Glomerular visceral epithelial cell (primary cell): ENCODE results near the gene MCCD1.

ENCODE experiments used
- DNase-seq: peaks from one replicate; pipeline ENCODE4 v3.0.0-alpha.2; 2016; ENCODE audit errors: extremely low spot score

Gene MCCD1

DNA sequence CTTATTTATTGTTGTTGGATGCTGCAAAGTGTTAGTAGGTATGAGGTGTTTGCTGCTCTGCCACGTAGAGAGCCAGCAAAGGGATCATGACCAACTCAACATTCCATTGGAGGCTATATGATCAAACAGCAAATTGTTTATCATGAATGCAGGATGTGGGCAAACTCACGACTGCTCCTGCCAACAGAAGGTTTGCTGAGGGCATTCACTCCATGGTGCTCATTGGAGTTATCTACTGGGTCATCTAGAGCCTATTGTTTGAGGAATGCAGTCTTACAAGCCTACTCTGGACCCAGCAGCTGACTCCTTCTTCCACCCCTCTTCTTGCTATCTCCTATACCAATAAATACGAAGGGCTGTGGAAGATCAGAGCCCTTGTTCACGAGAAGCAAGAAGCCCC lies 18.8 kb upstream of the MCCD1 start:
- no peak for DNase-seq

DNA sequence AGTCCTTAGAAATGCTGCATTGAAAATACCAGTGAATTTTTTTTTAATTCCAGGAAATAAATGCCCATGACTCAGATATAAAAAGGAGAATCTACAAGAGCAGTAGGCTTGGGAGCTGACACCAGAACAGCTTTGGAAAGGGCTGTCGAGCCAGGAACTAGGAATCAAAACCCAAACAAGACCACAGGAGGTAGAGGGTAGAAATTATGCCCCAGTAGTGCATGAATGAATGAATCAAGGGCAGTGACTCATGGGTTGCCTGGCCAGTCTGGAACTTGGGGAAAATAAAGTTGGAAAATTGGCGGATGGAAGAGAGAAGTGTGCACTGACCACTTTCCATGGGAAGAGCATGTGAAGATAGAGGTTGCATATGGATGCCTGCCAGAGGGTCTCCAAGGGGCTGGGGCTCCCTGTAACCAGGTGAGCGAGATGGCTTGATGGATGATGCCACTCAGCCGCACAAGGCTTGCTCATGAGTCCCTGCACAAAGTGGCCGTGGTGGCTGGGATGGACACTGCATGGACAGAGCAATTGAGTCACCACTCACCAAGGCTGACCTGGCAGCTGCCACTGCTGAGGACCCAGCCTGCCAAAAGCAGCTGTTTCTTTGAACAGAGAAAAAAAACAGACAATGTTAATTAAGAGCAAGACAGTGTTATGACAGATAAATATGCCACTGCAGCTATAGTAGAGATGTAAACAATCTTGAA lies 15.2 kb upstream of the MCCD1 start:
- peak; percentile 18 for DNase-seq

DNA sequence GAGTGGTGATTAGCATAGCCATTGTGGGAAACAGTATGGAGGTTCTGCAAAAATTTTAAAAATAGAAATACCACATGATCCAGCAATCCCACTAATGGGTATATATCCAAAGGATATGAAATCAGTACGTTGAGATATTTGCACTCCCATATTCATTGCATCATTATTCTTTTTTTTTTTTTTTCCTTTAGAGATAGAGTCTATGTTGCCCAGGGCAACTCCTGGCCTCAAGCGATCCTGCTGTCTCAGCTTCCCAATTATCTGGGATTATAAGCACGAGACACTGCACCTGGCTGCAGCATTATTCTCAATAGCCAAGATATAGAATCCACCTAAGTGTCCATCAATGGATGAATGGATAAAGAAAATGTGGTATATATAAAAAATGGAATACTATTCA lies 6.9 kb upstream of the MCCD1 start:
- no peak for DNase-seq

DNA sequence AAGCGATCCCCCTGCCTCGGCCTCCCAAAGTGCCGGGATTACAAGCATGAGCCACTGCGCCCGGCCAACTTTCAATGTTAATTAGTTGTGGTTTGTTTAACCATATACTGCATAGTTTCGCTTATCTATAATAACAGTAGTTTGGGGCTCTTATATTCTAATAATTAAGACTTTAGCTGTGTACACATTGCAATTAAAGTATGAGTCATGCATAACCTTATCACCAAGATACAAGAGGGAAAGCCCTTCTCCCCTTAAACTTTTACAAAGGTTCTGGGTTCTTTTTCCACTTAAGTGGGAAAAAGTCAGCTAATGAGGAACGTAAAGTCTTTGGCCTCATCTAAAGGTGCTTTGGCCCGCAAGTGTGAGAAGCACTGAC lies 3.2 kb upstream of the MCCD1 start:
- DNase-seq: no peak

DNA sequence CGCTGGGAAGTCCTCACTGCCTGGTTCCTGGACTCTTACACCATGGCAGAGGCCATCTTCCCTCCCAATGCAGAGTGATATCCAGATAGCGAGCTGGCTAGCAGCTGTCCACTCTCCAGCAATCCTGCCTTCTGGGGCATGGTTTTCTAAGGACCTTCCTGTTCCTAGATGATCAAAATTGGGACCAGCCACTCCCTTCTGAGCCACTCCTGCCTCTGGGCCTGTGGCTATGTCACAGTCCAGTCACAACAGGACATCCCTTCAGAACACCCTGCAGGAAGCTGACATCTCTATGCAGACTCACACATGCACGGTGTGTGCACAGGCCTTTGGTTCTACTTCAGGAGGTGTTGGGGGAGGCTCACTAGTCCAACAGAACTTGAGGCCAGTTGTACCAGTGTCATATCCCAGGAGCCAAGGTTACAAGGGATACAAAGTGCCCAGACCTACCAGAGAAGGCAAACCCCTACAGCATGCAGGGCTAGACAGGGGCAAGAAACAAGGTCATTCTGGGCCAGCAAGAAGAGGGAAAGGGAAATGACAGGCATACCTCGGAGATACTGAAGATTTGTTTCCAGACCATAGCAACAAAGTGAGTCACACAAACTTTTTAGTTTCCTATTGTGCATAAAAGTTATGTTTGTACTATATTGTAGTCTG lies 2.7 kb upstream of the MCCD1 start:
- no peak for DNase-seq

DNA sequence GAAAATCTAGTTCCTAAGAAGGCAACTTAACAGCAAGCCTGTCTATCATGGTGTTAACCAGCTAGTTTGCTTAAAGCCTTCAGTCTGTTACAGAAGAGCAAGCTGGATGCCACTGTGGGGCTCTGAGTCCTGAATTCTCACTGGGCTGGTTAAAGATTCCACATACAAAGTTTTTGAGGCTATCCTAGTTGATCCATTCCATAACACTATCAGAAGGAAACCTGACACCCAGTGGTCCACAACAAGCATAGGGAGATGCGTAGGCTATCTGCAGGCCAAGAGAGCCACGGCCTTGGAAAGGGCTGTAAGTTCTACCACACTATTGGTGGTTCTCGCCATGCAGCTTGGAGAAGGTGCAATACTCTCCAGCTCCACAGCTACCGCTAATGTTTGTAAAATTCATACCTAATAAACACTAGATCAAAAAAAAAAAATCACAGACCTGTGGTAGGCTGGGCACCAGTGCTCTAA lies 420 bp upstream of the MCCD1 start:
- no peak for DNase-seq

DNA sequence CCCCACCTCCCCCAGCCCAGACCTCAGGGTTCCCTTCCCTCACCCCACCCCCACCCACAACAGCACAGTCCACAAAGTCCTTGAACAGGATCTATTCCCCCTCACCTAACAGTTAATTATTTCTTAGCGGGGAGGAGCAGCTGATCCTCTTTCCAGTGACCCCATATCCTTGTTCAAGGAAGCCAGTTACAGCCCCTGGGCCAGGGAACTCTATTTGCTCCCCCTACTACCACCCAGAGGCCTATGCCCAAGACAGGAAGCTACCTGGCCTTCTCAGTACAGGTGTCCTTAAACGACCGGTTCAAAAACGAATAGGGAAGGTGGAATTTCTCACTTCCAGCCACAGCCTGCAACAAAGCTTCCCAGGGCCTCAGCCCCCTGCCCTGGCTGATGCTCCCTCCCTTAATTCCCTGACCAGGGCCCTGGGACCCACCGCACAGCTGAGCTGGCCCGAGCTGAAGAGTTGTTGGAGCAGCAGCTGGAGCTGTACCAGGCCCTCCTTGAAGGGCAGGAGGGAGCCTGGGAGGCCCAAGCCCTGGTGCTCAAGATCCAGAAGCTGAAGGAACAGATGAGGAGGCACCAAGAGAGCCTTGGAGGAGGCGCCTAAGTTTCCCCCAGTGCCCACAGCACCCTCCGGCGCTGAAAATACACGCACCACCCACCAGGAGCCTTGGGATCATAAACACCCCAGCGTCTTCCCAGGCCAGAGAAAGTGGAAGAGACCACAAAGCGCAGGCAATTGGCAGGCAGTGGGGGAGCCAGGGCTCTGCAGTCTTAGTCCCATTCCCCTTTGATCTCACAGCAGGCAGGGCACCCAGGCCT lies 778 bp downstream of the MCCD1 start:
- DNase-seq: peak; percentile 61

DNA sequence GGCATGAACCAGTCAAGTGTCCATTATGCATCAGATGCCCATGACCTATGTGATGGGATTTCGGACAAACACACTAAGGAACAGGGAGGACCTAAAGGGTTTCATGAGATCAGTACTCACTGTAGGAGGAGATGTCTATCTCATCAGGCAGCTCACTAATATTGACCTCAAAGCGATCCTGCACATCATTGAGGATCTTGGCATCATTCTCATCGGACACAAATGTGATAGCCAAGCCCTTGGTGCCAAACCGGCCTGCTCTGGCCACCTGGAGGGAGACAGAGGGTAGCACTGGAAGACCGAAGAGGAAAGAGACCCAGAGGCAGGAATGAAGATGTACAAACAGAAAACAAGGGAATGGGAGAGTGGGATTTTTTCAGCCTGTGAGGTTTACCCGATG lies 1.9 kb downstream of the MCCD1 start:
- DNase-seq: no peak

DNA sequence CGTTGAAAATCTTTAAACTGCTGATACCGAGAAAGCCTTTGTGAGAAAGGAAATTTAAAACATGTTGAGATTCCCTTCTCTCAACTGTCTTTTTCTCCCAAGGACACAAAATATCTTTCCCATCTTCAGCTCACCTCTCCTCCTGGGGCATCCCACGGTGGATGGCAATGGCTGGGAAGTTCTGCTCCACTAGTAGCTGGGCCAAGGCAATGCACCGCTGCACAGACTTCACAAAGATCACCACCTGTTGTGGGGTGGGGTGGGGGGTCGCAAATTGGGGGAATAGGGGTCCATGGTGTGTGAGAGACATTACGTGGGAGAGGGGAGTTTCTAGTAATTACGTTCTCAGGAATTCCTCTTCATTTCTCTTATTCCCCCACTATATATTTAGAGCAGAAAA lies 2.4 kb downstream of the MCCD1 start:
- DNase-seq: no peak

DNA sequence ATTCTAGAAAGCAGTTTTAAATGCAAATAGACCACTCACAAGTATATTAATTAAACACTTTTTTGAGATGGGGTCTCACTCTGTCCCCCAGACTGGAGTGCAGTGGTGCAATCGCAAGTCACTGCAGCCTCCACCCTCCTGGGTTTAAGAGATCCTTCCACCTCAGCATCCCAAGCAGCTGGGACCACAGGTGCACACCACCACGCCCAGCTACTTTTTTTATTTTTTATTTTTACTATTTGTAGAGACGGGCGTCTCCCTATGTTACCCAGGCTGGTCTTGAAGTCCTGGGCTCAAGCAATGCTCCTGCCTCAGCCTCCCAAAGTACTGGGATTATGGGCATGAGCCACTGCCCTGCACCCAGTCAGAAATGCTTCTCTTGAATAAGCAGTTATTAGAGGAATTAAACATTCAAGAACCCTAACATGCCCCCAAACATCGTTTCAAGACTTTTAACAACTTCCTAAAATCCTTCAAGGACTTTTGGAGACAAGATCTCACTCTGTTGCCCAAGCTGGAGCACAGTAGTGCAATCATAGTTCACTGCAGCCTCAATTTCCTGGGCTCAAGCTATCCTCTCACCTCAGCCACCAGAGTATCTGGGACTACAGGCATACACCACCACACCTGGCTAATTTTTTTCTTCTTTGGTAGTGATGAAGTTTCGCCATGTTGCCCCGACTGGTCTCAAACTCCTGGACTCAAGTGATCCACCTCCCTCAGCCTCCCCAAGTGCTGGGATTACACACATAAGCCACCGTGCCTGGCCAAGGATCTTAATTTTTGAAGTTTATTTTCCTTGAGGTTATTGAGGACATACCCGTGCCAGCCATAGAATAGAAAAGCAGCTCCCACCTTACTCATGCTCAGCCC lies 3.2 kb downstream of the MCCD1 start:
- DNase-seq: no peak

DNA sequence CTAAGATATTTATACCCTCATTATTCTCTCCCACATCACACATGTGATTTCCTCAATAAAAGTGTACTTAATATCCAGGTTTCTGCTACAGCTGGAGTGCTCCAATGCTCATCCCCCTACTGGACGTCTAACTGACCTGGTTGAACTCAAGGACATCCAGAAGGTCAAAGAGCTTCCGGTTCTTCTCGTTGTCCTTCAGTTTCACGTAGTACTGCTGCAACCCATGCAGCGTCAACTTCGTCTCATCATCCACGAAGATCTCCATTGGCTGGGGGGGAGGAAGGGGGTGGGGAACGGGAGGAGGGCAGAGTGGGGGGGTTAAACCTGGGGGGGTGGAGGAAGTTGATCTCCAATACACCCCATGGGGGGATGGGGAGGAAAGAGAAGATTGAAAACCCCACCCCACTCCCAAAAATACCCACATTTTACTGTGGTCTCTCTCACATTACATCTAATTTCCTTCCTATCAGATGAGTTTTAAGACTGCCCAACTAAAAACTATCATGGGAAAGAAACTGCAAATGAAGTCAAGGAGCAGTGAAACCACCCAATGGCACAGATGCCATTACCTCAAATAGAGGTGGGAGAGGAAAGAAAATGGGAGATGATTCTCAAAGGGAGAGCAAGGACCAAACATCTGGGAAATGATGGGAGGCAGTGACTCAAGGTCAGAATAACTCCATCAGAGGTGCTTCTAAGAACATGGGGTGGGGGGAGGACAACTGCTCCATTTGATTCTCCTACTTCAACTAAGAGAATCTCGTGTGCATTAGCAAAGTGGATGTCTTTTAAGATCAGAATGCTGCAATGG lies 4.1 kb downstream of the MCCD1 start:
- no peak for DNase-seq

DNA sequence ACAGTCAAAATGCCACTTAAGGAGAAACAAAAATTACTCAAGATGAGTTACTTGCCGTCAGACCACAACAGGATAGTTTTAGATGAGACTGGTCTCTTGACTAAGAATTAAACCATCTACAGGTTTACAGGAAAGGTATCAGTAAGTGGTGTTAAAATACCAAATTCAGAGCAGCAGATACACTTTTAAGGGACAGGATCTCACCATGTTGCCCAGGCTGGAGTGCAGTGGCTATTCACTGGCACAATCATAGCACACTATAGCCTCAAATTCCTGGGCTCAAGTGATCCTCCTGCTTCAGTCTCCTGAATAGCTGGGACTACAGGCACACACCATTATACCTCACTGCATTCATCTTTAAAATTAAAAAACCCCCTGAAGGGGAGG lies 4.7 kb downstream of the MCCD1 start:
- no peak for DNase-seq

DNA sequence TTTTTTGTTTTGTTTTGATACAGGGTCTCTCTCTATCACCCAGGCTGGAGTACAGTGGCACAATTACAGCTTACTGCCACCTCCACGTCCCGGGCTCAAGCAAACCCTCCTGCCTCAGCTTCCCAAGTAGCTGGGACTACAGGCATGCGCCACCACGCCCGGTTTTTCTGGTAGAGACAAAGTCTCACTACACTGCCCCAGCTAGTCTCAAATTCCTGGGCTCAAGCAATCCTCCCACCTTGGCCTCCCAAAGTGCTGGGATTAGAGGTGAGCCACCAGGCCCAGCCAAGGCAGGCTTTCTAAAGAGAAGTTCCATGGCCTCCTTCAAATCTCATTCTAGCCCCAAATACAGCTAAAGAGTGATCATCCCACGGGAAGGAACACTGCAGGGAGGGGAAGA lies 5.2 kb downstream of the MCCD1 start:
- DNase-seq: no peak

DNA sequence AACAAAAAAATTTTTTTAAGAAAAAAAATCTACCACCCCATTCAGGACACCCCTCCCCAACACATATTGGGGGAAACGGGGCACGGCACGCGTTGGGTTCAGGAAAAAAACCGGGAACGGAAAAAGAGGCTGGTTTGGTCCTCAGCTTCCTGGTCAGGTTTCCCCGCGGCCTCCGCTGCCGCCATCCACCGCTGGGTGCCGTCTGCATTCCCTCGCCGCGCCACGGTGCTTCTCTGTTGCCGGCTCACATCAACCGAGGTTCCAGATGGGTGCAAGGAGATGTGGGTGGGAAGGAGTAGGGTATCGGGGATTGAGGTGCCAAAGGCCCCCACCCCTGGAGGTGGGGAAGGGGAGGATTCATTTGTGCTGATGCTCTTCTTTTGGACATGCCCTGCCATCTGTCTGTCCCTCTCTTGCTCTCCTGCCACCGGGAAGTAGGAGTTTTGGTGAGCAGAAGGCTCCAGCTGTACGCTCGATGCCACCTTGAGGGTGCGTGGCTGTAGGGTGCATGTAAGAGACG lies 5.8 kb downstream of the MCCD1 start:
- DNase-seq: no peak

DNA sequence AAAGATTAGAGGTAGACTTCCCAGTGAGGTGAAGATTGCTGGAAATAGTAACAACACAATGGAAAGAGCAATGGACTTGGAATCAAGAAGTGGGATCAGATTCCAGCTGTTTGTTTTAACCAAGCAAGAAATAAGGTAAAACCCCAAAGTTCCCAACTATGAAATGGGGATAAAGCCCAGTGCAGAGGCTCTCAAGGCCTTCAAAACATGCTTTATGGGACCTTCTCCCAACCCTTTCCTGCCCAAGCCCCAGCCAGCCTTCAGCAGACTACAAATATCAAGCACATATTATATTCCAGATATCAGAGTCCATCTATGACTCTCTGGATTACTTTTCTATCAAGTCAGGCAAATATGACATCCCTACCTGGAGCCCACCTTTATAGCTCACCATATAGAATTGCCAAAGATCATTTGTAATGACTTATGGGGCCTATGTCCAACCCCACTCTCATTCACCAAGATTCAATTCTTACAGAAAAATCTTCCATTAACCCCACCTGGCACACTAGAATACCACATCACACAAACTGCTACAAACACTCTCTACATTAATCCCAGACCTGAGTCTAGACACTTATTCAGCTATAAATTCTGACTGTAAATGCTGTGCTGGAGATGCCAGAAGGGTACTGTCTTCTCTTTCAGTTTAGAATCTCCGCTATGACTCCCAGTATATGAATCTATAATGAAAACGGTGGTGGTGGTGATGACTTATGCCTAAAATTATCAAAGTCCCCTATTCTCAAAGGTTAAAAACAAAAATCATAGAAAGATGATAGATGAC lies 7.0 kb downstream of the MCCD1 start:
- DNase-seq: no peak

DNA sequence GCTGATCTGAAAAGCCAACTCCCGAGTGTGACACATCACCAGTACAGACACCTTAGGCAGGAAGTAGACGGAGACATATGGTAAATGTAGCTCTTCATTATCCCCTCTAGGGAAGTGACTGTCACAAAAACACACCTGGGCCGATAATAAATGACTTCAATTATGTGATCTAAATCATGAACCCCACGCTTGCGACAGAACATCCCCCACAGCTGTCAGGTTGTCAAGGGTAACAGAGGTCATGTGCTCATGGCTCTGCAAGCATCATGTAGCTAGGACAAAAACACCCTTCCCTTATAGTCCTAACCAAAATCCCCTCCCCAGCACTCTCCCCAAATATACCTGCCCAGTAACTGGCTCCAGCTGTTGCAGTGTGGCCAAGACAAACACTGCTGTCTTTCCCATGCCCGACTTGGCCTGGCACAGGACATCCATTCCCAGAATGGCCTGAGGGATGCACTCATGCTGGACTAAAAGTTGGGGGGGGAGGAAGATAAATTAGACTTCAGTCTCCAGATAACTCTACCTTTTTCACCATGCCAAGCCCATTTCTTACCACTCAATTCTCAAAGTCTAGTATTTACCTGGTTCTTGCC lies 10.1 kb downstream of the MCCD1 start:
- no peak for DNase-seq

DNA sequence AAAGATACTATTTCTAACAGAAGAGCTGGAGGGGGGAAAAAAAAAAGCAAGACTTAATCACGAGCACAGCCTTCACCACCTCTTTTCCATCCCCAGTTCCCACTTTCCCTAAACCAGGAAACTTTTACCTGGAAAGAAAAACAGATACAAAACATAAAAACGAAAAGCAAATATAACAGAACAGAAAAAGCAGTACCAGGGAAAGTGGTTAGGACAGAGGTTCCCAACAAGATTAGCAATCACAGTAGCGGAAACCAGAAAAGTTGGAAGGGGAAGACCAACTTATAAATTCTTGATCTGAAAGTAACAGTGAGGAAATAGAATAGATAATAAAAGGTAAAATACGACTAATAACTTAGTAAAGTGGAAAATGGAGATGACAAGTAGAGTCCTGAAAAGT lies 11.9 kb downstream of the MCCD1 start:
- DNase-seq: no peak

DNA sequence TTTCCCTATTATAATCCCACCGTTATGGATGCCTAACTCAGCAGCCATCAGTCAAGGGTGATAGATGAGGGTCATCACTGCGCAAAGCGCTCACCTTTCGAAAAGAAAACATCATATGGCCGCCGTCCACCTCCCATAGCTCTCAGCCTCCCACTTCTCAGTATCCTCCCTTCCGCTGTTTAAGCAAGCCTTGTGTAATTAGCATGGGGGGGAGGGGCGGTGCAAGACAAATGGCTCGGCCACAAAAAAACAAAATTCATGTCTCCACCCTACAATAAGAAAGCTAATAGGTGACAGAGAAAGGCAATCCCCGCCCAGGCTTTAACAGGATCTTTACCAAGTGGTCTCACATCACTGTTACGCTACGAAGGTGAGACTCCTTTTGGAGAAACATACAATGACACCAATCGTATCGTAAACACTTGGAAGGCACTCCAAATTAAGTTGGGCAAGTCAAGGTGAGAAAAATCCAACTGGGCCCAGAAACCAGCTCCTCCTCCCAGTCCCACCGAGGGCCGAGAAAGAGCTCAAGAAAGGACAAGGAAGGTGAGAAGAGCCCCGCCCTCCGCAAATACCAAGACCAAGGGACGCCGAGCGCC lies 12.4 kb downstream of the MCCD1 start:
- peak; percentile 48 for DNase-seq
